Ishikawa (cell line): ENCODE data around the gene TMEM54.

Experiments used
- CEBPB ChIP-seq: IDR thresholded peaks from 2 replicates; pipeline ENCODE4 v1.6.1; 2012
- CREB1 ChIP-seq: IDR thresholded peaks from 2 replicates; pipeline ENCODE4 v1.6.1; 2012; ENCODE audit warnings: low read depth
- EGR1 ChIP-seq: IDR thresholded peaks from 2 replicates; pipeline ENCODE4 v1.6.1; 2012
- EP300 ChIP-seq: IDR thresholded peaks from 2 replicates; pipeline ENCODE4 v1.6.1; 2012; ENCODE audit warnings: borderline replicate concordance
- FOXM1 ChIP-seq: IDR thresholded peaks from 2 replicates; pipeline ENCODE4 v1.6.1; 2012; ENCODE audit warnings: low read depth, borderline replicate concordance
- NFIC ChIP-seq: IDR thresholded peaks from 2 replicates; pipeline ENCODE4 v1.6.1; 2012
- RAD21 ChIP-seq: IDR thresholded peaks from 2 replicates; pipeline ENCODE4 v1.6.1; 2012; ENCODE audit warnings: low read depth
- REST ChIP-seq: IDR thresholded peaks from 2 replicates; pipeline ENCODE4 v1.6.1; 2012; ENCODE audit warnings: low read depth, mild to moderate bottlenecking
- TAF1 ChIP-seq: IDR thresholded peaks from 2 replicates; pipeline ENCODE4 v1.6.1; 2012; ENCODE audit warnings: low read depth, mild to moderate bottlenecking
- TEAD4 ChIP-seq: IDR thresholded peaks from 2 replicates; pipeline ENCODE4 v1.6.1; 2012
- YY1 ChIP-seq: IDR thresholded peaks from 2 replicates; pipeline ENCODE4 v1.6.1; 2012; ENCODE audit warnings: low read depth
- TF ChIP-seq, protein P1 (sequence below): IDR thresholded peaks from 2 replicates; pipeline ENCODE4 v1.6.1; 2012
- TF ChIP-seq, protein P2 (sequence below): IDR thresholded peaks from 2 replicates; pipeline ENCODE4 v1.6.1; 2012

DNA sequence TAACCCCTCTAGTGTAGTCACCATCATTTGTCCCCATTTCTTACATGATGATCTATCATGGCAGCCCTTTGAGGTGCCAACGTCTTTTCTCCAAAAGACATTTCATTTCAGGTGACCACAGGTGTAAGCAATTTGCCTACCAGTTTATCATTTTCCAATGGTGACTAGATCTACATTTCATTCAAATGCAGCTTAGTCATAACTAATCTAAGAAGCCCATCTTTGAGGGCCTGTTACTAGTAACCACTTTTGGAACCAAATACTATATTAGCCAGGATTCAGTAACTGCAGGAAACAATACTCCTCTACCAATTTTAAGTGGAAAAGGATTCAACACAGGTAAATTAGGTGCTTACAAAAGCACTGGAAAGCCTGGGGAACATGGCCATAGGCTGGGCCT lies 30.6 kb upstream of the TMEM54 start:
- TF ChIP-seq YY1, result no peak
- TF ChIP-seq, protein P1, sequence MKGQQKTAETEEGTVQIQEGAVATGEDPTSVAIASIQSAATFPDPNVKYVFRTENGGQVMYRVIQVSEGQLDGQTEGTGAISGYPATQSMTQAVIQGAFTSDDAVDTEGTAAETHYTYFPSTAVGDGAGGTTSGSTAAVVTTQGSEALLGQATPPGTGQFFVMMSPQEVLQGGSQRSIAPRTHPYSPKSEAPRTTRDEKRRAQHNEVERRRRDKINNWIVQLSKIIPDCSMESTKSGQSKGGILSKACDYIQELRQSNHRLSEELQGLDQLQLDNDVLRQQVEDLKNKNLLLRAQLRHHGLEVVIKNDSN, result no peak
- no peak for TF ChIP-seq FOXM1
- TF ChIP-seq NFIC, result no peak
- no peak for TF ChIP-seq TAF1
- TF ChIP-seq EGR1, result no peak
- no peak for TF ChIP-seq EP300
- TF ChIP-seq, protein P2, sequence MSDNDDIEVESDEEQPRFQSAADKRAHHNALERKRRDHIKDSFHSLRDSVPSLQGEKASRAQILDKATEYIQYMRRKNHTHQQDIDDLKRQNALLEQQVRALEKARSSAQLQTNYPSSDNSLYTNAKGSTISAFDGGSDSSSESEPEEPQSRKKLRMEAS, result no peak
- no peak for TF ChIP-seq CREB1
- no peak for TF ChIP-seq REST
- TF ChIP-seq TEAD4, result no peak
- no peak for TF ChIP-seq CEBPB
- TF ChIP-seq RAD21, result no peak
